ENCODE data around the gene WBP1L.

Gene WBP1L

GRCh38 chr10:102704915-102705314, 38.8 kb upstream of the WBP1L start:
- peak; percentile 47 for DNase-seq (ENCODE audit: low read depth)
- H3K4me3 ChIP-seq (ENCODE audit: low read depth, low read length) = no peak overlapping the region
- no peak for TF ChIP-seq CTCF (IDR thresholded peaks at IDR 0.05; ENCODE audit: low read depth, low read length, missing control alignments)
- in situ Hi-C loops (cut with HindIII; ENCODE audit: low sequenced_read_pairs) = no loop called here

GRCh38 chr10:102705531-102705930, 38.2 kb upstream of the WBP1L start:
- no peak for DNase-seq (ENCODE audit: low read depth)
- in situ Hi-C loops (cut with HindIII; ENCODE audit: low sequenced_read_pairs) = no loop called here
- no peak overlapping the region for H3K4me3 ChIP-seq (ENCODE audit: low read depth, low read length)
- TF ChIP-seq CTCF (IDR thresholded peaks at IDR 0.05; ENCODE audit: low read depth, low read length, missing control alignments) = no peak

GRCh38 chr10:102710609-102711008, 33.1 kb upstream of the WBP1L start:
- DNase-seq (ENCODE audit: low read depth) = peak; percentile 62
- H3K4me3 ChIP-seq (ENCODE audit: low read depth, low read length) = no peak overlapping the region
- in situ Hi-C loops (cut with HindIII; ENCODE audit: low sequenced_read_pairs) = loop anchor here (5.0 kb wide), 1 partner anchor 33 kb away; no protein-coding TSS in a partner anchor
- TF ChIP-seq CTCF (IDR thresholded peaks at IDR 0.05; ENCODE audit: low read depth, low read length, missing control alignments) = no peak

- in situ Hi-C loops (cut with HindIII; ENCODE audit: low sequenced_read_pairs) = loop anchor here (5.0 kb wide), 1 partner anchor 35 kb away; no protein-coding TSS in a partner anchor
Measured at GRCh38 chr10:102712089-102712488, 31.7 kb upstream of the WBP1L start.

GRCh38 chr10:102712843-102713538, 30.8 kb upstream of the WBP1L start:
- TF ChIP-seq CTCF (IDR thresholded peaks at IDR 0.05; ENCODE audit: low read depth, low read length, missing control alignments) = no peak
- peak overlapping the region; percentile 93 for H3K4me3 ChIP-seq (ENCODE audit: low read depth, low read length)
- no peak for DNase-seq (ENCODE audit: low read depth)
- in situ Hi-C loops (cut with HindIII; ENCODE audit: low sequenced_read_pairs) = loop anchor here (5.0 kb wide), 1 partner anchor 36 kb away; no protein-coding TSS in a partner anchor

More at GRCh38 chr10:102712089-102712488, 31.7 kb upstream of the WBP1L start:
- no peak for DNase-seq (ENCODE audit: low read depth)
- H3K4me3 ChIP-seq (ENCODE audit: low read depth, low read length) = no peak overlapping the region
- no peak for TF ChIP-seq CTCF (IDR thresholded peaks at IDR 0.05; ENCODE audit: low read depth, low read length, missing control alignments)

- in situ Hi-C loops (cut with HindIII; ENCODE audit: low sequenced_read_pairs) = loop anchor here (5.0 kb wide), 1 partner anchor 36 kb away; no protein-coding TSS in a partner anchor
Measured at GRCh38 chr10:102713539-102713813, 30.3 kb upstream of the WBP1L start.

More at GRCh38 chr10:102713539-102713813, 30.3 kb upstream of the WBP1L start:
- no peak for DNase-seq (ENCODE audit: low read depth)
- no peak for TF ChIP-seq CTCF (IDR thresholded peaks at IDR 0.05; ENCODE audit: low read depth, low read length, missing control alignments)
- peak overlapping the region; percentile 93 for H3K4me3 ChIP-seq (ENCODE audit: low read depth, low read length)

Data from astrocyte of the cerebellum (primary cell).